HCT116 (cell line): ENCODE results near the gene PCDHB6. TPM values are rescaled to one million over a fixed set of nuclear protein-coding genes. Genes with fewer than 3 reads are reported as not detected.
"Not testable (repeated sequence)": the region's sequence is repeated elsewhere in the genome, so short reads cannot be mapped to it uniquely, and the experiment has no call there.

Source experiments
- ATAC-seq: fragments of 200-7000 bp; cut with Tn5 transposase; 2 replicates; pipeline ENCODE4 v1.9.1; 2020; ENCODE audit warnings: mild to moderate bottlenecking, moderate library complexity
- BruUV-seq: library from RNA; stranded (reverse); fragments of 400-500 nt; replicated peaks from 2 replicates; lab custom pipeline; 2021; lab: Mats Ljungman, UMichigan
- CTCF ChIA-PET: fragments of 300-600 bp; sonication (Branson Sonifier 250); formaldehyde crosslinking; loops from one replicate; lab custom pipeline; 2021; ENCODE audit warnings: antibody characterized with exemption; lab: Charles Lee
- POLR2A ChIA-PET: fragments of 300-600, 350-600 bp; sonication (Branson Sonifier 250); formaldehyde crosslinking; loops from one replicate; lab custom pipeline; 2021; ENCODE audit warnings: antibody characterized with exemption; lab: Charles Lee
- RAD21 ChIA-PET, 2 experiments: fragments of 300-600 bp; sonication (Branson Sonifier 250); formaldehyde crosslinking; loops; one replicate each; lab custom pipeline; 2023; ENCODE audit warnings: low total read pairs in 2 of 2; ENCODE audit not compliant: uncharacterized antibody in 2 of 2, unreplicated experiment in 2 of 2, low non-redundant PET in 1 of 2; lab: Charles Lee
- DNase-seq: peaks from one replicate; pipeline ENCODE4 v3.0.0-alpha.2; 2010; ENCODE audit warnings: low read depth, low spot score
- H2AFZ ChIP-seq: fragments of 200-600 bp; shearing (Covaris generic), sonication (generic); 2 replicates; pipeline ENCODE4 v1.6.1; 2017; ENCODE audit warnings: low read depth, mixed run types, mixed read lengths, antibody characterized with exemption, low read length; ENCODE audit not compliant: poor library complexity, severe bottlenecking
- H3K27ac ChIP-seq: 2 replicates; pipeline ENCODE4 v1.5.1; 2012; ENCODE audit warnings: low read depth, low read length
- H3K27me3 ChIP-seq: fragments of 200-600 bp; sonication (generic); 2 replicates; pipeline ENCODE4 v1.6.1; 2016; ENCODE audit warnings: mixed run types, low read length, mixed read lengths; ENCODE audit not compliant: insufficient read depth
- H3K36me3 ChIP-seq, 2 experiments: fragments of 200-500 bp in 1 of 2; fragments of 200-600 bp in 1 of 2; sonication (Bioruptor generic) in 1 of 2; sonication (generic) in 1 of 2; 2 replicates each; pipeline versions ENCODE4 v1.5.1 to v1.6.1; 2014 to 2016; ENCODE audit warnings: low read length in 2 of 2, inconsistent platforms in 1 of 2, mixed read lengths in 1 of 2, mixed run types in 1 of 2; ENCODE audit not compliant: insufficient read depth in 2 of 2, control insufficient read depth in 1 of 2
- H3K4me1 ChIP-seq, 2 experiments: fragments of 200-600 bp in 1 of 2; sonication (generic) in 1 of 2; 2 replicates each; pipeline versions ENCODE4 v1.5.1 to v1.6.1; 2012 to 2017; ENCODE audit warnings: low read length in 2 of 2, inconsistent platforms in 1 of 2, mild to moderate bottlenecking in 1 of 2, mixed read lengths in 1 of 2, mixed run types in 1 of 2, moderate library complexity in 1 of 2; ENCODE audit not compliant: insufficient read depth in 2 of 2, control insufficient read depth in 1 of 2
- H3K4me2 ChIP-seq: fragments of 200-600 bp; sonication (generic); 2 replicates; pipeline ENCODE4 v1.6.1; 2017; ENCODE audit warnings: mixed run types, low read length, mixed read lengths
- H3K4me3 ChIP-seq, 2 experiments: fragments of 200-600 bp in 1 of 2; sonication (generic) in 1 of 2; replicated peaks in 1 of 2; 2 replicates each; pipeline ENCODE4 v1.5.1; 2011 to 2016; ENCODE audit warnings: low read length in 2 of 2, control low read depth in 1 of 2, low read depth in 1 of 2, mild to moderate bottlenecking in 1 of 2, mixed read lengths in 1 of 2, mixed run types in 1 of 2
- H3K79me2 ChIP-seq: fragments of 200-600 bp; sonication (generic); 2 replicates; pipeline ENCODE4 v1.6.1; 2017; ENCODE audit warnings: mild to moderate bottlenecking, mixed run types, low read length, moderate library complexity, mixed read lengths; ENCODE audit not compliant: insufficient read depth
- H3K9ac ChIP-seq: fragments of 200-600 bp; sonication (generic); 2 replicates; pipeline ENCODE4 v1.6.1; 2016; ENCODE audit warnings: low read length, mixed read lengths
- H3K9me2 ChIP-seq: fragments of 200-600 bp; sonication (generic), shearing (Covaris generic); 2 replicates; pipeline ENCODE4 v1.6.1; 2017; ENCODE audit warnings: mixed run types, mild to moderate bottlenecking, moderate library complexity; ENCODE audit not compliant: insufficient read depth
- H3K9me3 ChIP-seq, 2 experiments: fragments of 200-500 bp in 1 of 2; fragments of 200-600 bp in 1 of 2; sonication (Bioruptor generic) in 1 of 2; sonication (generic) in 1 of 2; 2 replicates each; pipeline ENCODE4 v1.6.1; 2014 to 2017; ENCODE audit warnings: low read length in 2 of 2, mixed read lengths in 2 of 2, inconsistent platforms in 1 of 2, low read depth in 1 of 2, mild to moderate bottlenecking in 1 of 2, mixed run types in 1 of 2, moderate library complexity in 1 of 2; ENCODE audit not compliant: control insufficient read depth in 1 of 2, insufficient read depth in 1 of 2
- H4K20me1 ChIP-seq: fragments of 200-600 bp; sonication (generic), shearing (Covaris generic); 2 replicates; pipeline ENCODE4 v1.6.1; 2017; ENCODE audit warnings: mixed run types, mild to moderate bottlenecking, moderate library complexity; ENCODE audit not compliant: insufficient read depth
- ATF3 ChIP-seq: IDR thresholded peaks from 2 replicates; pipeline ENCODE4 v1.6.1; 2012
- CBX3 ChIP-seq: IDR thresholded peaks from 2 replicates; pipeline ENCODE4 v1.6.1; 2012; ENCODE audit warnings: low read depth
- CTCF ChIP-seq, 3 experiments: fragments of 200-600 bp in 1 of 3; sonication (generic) in 1 of 3; IDR thresholded peaks in 2 of 3; conservative IDR thresholded peaks in 1 of 3; 2 replicates each; pipeline ENCODE4 v1.5.1; 2012 to 2017; ENCODE audit warnings: low read depth in 2 of 3, low read length in 2 of 3, antibody characterized with exemption in 1 of 3, borderline replicate concordance in 1 of 3, control low read depth in 1 of 3, mild to moderate bottlenecking in 1 of 3, mixed read lengths in 1 of 3, mixed run types in 1 of 3, moderate library complexity in 1 of 3; ENCODE audit not compliant: insufficient read depth in 1 of 3
- EGR1 ChIP-seq: IDR thresholded peaks from 2 replicates; pipeline ENCODE4 v1.6.1; 2012; ENCODE audit warnings: low read depth
- ELF1 ChIP-seq: IDR thresholded peaks from 2 replicates; pipeline ENCODE4 v1.6.1; 2012; ENCODE audit warnings: low read depth, borderline replicate concordance
- EZH2phosphoT487 ChIP-seq: fragments of 200-600 bp; IDR thresholded peaks from 2 replicates; pipeline ENCODE4 v1.6.1; 2018; ENCODE audit warnings: antibody characterized with exemption, borderline replicate concordance
- FOSL1 ChIP-seq: IDR thresholded peaks from 2 replicates; pipeline ENCODE4 v1.6.1; 2012; ENCODE audit warnings: low read depth
- JUND ChIP-seq: IDR thresholded peaks from 2 replicates; pipeline ENCODE4 v1.6.1; 2012
- MAX ChIP-seq: IDR thresholded peaks from 2 replicates; pipeline ENCODE4 v1.6.1; 2012
- RAD21 ChIP-seq: IDR thresholded peaks from 2 replicates; pipeline ENCODE4 v1.6.1; 2012; ENCODE audit warnings: low read depth, mild to moderate bottlenecking
- SIN3A ChIP-seq: IDR thresholded peaks from 2 replicates; pipeline ENCODE4 v1.6.1; 2012; ENCODE audit warnings: low read depth
- TCF7L2 ChIP-seq: IDR thresholded peaks from 2 replicates; pipeline ENCODE4 v1.7.0; 2011; ENCODE audit warnings: borderline replicate concordance, inconsistent platforms; ENCODE audit not compliant: insufficient read depth, insufficient read length; ENCODE audit errors: extremely low read depth
- ZNF274 ChIP-seq: fragments of 200-500 bp; sonication (Bioruptor generic); IDR thresholded peaks from 2 replicates; pipeline ENCODE4 v1.6.1; 2014; ENCODE audit warnings: mild to moderate bottlenecking, low read depth, low read length, inconsistent platforms
- intact Hi-C: fragments of 100-400 bp; cut with micrococcal nuclease; formaldehyde crosslinking; loops from 2 replicates; pipeline ENCODE4 v1.10.0; 2022
- total RNA-seq: library from RNA; stranded (reverse); gene quantifications from one replicate; pipeline ENCODE4 v1.2.1, GENCODE V29; 2021; ENCODE audit not compliant: unreplicated experiment

PCDHB6 gene
- total RNA-seq, 1 experiment from 2014 or later, result not detected

GRCh38 chr5:141179876-141180275 lies 30.0 kb downstream of the PCDHB6 start:
- H3K9me2 ChIP-seq, H2AFZ ChIP-seq, H3K9ac ChIP-seq, CTCF ChIA-PET, H3K4me3 ChIP-seq, H3K36me3 ChIP-seq, intact Hi-C loops, H3K4me1 ChIP-seq, H4K20me1 ChIP-seq, H3K79me2 ChIP-seq, H3K4me2 ChIP-seq, H3K27me3 ChIP-seq, DNase-seq, POLR2A ChIA-PET, ATAC-seq, H3K27ac ChIP-seq, BruUV-seq, RAD21 ChIA-PET: not testable (repeated sequence)
- H3K9me3 ChIP-seq, result peaks cover 0 to 10% of the 10 kb centered on the region in 2 experiments; a peak in 2 of 4 replicates

GRCh38 chr5:141180313-141180712 lies 30.5 kb downstream of the PCDHB6 start:
- no peak for TF ChIP-seq EZH2phosphoT487
- TF ChIP-seq ZNF274, result no peak
- no peak for TF ChIP-seq CBX3
- TF ChIP-seq FOSL1, result no peak
- TF ChIP-seq EGR1, result no peak
- TF ChIP-seq JUND, result no peak
- TF ChIP-seq RAD21, result no peak
- TF ChIP-seq ELF1, result no peak
- no peak for TF ChIP-seq ATF3
- no peak for TF ChIP-seq MAX
- TF ChIP-seq SIN3A, result no peak
- no peak for TF ChIP-seq TCF7L2
- no peak for TF ChIP-seq CTCF (IDR thresholded peaks at IDR 0.05 in 2 of 3, conservative IDR thresholded peaks at IDR 0.05 in 1 of 3; ENCODE audit: borderline replicate concordance in 1 of 3, insufficient read depth in 1 of 3, low read depth in 2 of 3, low read length in 2 of 3)
- Histone ChIP-seq H3K27me3 (no peaks in the 10 kb centered on the region), H3K27ac (no peak overlapping the region), H2AFZ (no peak overlapping the region), H3K4me1 (no peaks in the 10 kb centered on the region), H3K9me2 (no peaks in the 10 kb centered on the region), H3K79me2 (no peaks in the 10 kb centered on the region), H3K9ac (no peak overlapping the region), H3K36me3 (no peaks in the 10 kb centered on the region), H3K4me2 (no peak overlapping the region), H3K4me3 (no peak overlapping the region), H3K9me3 (peaks cover 0 to 10% of the 10 kb centered on the region in 2 experiments; a peak in 2 of 4 replicates), H4K20me1 (no peaks in the 10 kb centered on the region)
- ATAC-seq (no peak), DNase-seq (no peak)
- CTCF ChIA-PET, result no interaction called here
- POLR2A ChIA-PET, result no interaction called here
- RAD21 ChIA-PET, result no interaction called here
- no TSS peak for BruUV-seq
- intact Hi-C loops, result no loop called here
